Measurements from ENCODE around the gene C6orf89. TPM values are rescaled to one million over a fixed set of nuclear protein-coding genes. Genes with fewer than 3 reads are reported as not detected.
A peak's percentile ranks its signal among the peaks of the same experiment; 100 is the strongest.

Gene C6orf89
- 9.6 TPM for polyA plus RNA-seq (2013, experiment 1 of 2)
- 11.0 TPM for polyA plus RNA-seq (2013, experiment 2 of 2)

- no peaks in the 10 kb centered on the region for H3K27me3 ChIP-seq (ENCODE audit: insufficient read depth, low read length)
- H3K4me1 ChIP-seq (ENCODE audit: insufficient read depth, low read length), result peaks cover 10% of the 10 kb centered on the region
- 1% methylated on average over 46 of the region's 48 CpGs for WGBS
- H3K36me3 ChIP-seq (ENCODE audit: insufficient read depth, low read length), result no peaks in the 10 kb centered on the region
- peak within 1 kb of the TSS; percentile 76 for H3K4me3 ChIP-seq (ENCODE audit: low read length)
- H3K9me3 ChIP-seq (ENCODE audit: insufficient read depth, low read depth, low read length), result peaks cover 5% of the 10 kb centered on the region; the same call in 1 of the 2 replicates
- peak within 1 kb of the TSS; percentile 69 for H3K9ac ChIP-seq (ENCODE audit: low read depth, low read length)
- H3K27ac ChIP-seq (ENCODE audit: low read depth, low read length), result peak within 1 kb of the TSS; percentile 27; the same call in 1 of the 2 replicates
These were observed at the start of gene C6orf89 for GRCh38 chr6:36885461-36886401. Gene C6orf89 (plus strand): TSS chr6:36885952. CDS start chr6:36899445, 13,493 bp downstream.

GRCh38 chr6:36836111-36837021 is 49.4 kb upstream of the C6orf89 start:
- WGBS, result 72% methylated on average over 3 of the region's 3 CpGs
- Histone ChIP-seq H3K9me3 (ENCODE audit: insufficient read depth, low read depth, low read length) (peaks cover 4% of the 10 kb centered on the region; the same call in 1 of the 2 replicates), H3K27ac (ENCODE audit: low read depth, low read length) (no peak overlapping the region), H3K27me3 (ENCODE audit: insufficient read depth, low read length) (peaks cover 66% of the 10 kb centered on the region), H3K4me1 (ENCODE audit: insufficient read depth, low read length) (peaks cover 10% of the 10 kb centered on the region; the same call in 1 of the 2 replicates), H3K9ac (ENCODE audit: low read depth, low read length) (no peak overlapping the region), H3K36me3 (ENCODE audit: insufficient read depth, low read length) (no peaks in the 10 kb centered on the region), H3K4me3 (ENCODE audit: low read length) (no peak overlapping the region)

GRCh38 chr6:36837022-36837339 is 48.8 kb upstream of the C6orf89 start:
- no peak overlapping the region for H3K4me3 ChIP-seq (ENCODE audit: low read length)
- 88% methylated on average over 2 of the region's 2 CpGs for WGBS

GRCh38 chr6:36837686-36838085 is 48.1 kb upstream of the C6orf89 start:
- H3K27ac ChIP-seq (ENCODE audit: low read depth, low read length), result no peak overlapping the region
- H3K4me1 ChIP-seq (ENCODE audit: insufficient read depth, low read length), result peaks cover 10% of the 10 kb centered on the region; the same call in 1 of the 2 replicates
- H3K36me3 ChIP-seq (ENCODE audit: insufficient read depth, low read length), result no peaks in the 10 kb centered on the region
- H3K9me3 ChIP-seq (ENCODE audit: insufficient read depth, low read depth, low read length), result peaks cover 4% of the 10 kb centered on the region; the same call in 1 of the 2 replicates
- H3K27me3 ChIP-seq (ENCODE audit: insufficient read depth, low read length), result peaks cover 73% of the 10 kb centered on the region
- no peak overlapping the region for H3K9ac ChIP-seq (ENCODE audit: low read depth, low read length)
- WGBS, result 79% methylated on average over 6 of the region's 6 CpGs
- H3K4me3 ChIP-seq (ENCODE audit: low read length), result no peak overlapping the region

More at GRCh38 chr6:36837022-36837339, 48.8 kb upstream of the C6orf89 start:
- peaks cover 10% of the 10 kb centered on the region; the same call in 1 of the 2 replicates for H3K4me1 ChIP-seq (ENCODE audit: insufficient read depth, low read length)
- H3K27me3 ChIP-seq (ENCODE audit: insufficient read depth, low read length), result peaks cover 73% of the 10 kb centered on the region
- no peak overlapping the region for H3K9ac ChIP-seq (ENCODE audit: low read depth, low read length)
- H3K36me3 ChIP-seq (ENCODE audit: insufficient read depth, low read length), result no peaks in the 10 kb centered on the region
- H3K9me3 ChIP-seq (ENCODE audit: insufficient read depth, low read depth, low read length), result peaks cover 4% of the 10 kb centered on the region; the same call in 1 of the 2 replicates
- no peak overlapping the region for H3K27ac ChIP-seq (ENCODE audit: low read depth, low read length)

GRCh38 chr6:36838896-36839748 is 46.6 kb upstream of the C6orf89 start, which contains the start of gene CPNE5:
Gene CPNE5 (minus strand): TSS chr6:36839444. CDS start chr6:36839377, 67 bp downstream.
- no peaks in the 10 kb centered on the region for H3K36me3 ChIP-seq (ENCODE audit: insufficient read depth, low read length)
- peaks cover 73% of the 10 kb centered on the region for H3K27me3 ChIP-seq (ENCODE audit: insufficient read depth, low read length)
- H3K9me3 ChIP-seq (ENCODE audit: insufficient read depth, low read depth, low read length), result no peaks in the 10 kb centered on the region
- H3K4me1 ChIP-seq (ENCODE audit: insufficient read depth, low read length), result peaks cover 10% of the 10 kb centered on the region; the same call in 1 of the 2 replicates
- no peak within 1 kb of the TSS for H3K27ac ChIP-seq (ENCODE audit: low read depth, low read length)
- H3K9ac ChIP-seq (ENCODE audit: low read depth, low read length), result no peak within 1 kb of the TSS; the same call in 1 of the 2 replicates
- peak within 1 kb of the TSS; percentile 52 for H3K4me3 ChIP-seq (ENCODE audit: low read length)
- 5% methylated on average over 57 of the region's 57 CpGs for WGBS

GRCh38 chr6:36839749-36840431 is 45.9 kb upstream of the C6orf89 start:
- WGBS, result 1% methylated on average over 57 of the region's 70 CpGs
- Histone ChIP-seq H3K27me3 (ENCODE audit: insufficient read depth, low read length) (peaks cover 72% of the 10 kb centered on the region), H3K9ac (ENCODE audit: low read depth, low read length) (no peak overlapping the region), H3K4me1 (ENCODE audit: insufficient read depth, low read length) (peaks cover 9% of the 10 kb centered on the region; the same call in 1 of the 2 replicates), H3K9me3 (ENCODE audit: insufficient read depth, low read depth, low read length) (no peaks in the 10 kb centered on the region), H3K27ac (ENCODE audit: low read depth, low read length) (no peak overlapping the region), H3K36me3 (ENCODE audit: insufficient read depth, low read length) (no peaks in the 10 kb centered on the region), H3K4me3 (ENCODE audit: low read length) (peak overlapping the region; percentile 52)

- Histone ChIP-seq H3K9me3 (ENCODE audit: insufficient read depth, low read depth, low read length) (no peaks in the 10 kb centered on the region), H3K27me3 (ENCODE audit: insufficient read depth, low read length) (peaks cover 63% of the 10 kb centered on the region), H3K27ac (ENCODE audit: low read depth, low read length) (no peak overlapping the region), H3K4me3 (ENCODE audit: low read length) (peak overlapping the region; percentile 52), H3K36me3 (ENCODE audit: insufficient read depth, low read length) (no peaks in the 10 kb centered on the region), H3K9ac (ENCODE audit: low read depth, low read length) (no peak overlapping the region), H3K4me1 (ENCODE audit: insufficient read depth, low read length) (peaks cover 6% of the 10 kb centered on the region; the same call in 1 of the 2 replicates)
- WGBS, result 7% methylated on average over 44 of the region's 44 CpGs
These were observed 45.0 kb upstream of the C6orf89 start for GRCh38 chr6:36840432-36841403.

GRCh38 chr6:36841756-36842155 is 44.0 kb upstream of the C6orf89 start:
- H3K9me3 ChIP-seq (ENCODE audit: insufficient read depth, low read depth, low read length), result no peaks in the 10 kb centered on the region
- 91% methylated on average over 2 of the region's 2 CpGs for WGBS
- H3K4me3 ChIP-seq (ENCODE audit: low read length), result no peak overlapping the region
- H3K27me3 ChIP-seq (ENCODE audit: insufficient read depth, low read length), result peaks cover 53% of the 10 kb centered on the region
- H3K36me3 ChIP-seq (ENCODE audit: insufficient read depth, low read length), result no peaks in the 10 kb centered on the region
- H3K9ac ChIP-seq (ENCODE audit: low read depth, low read length), result no peak overlapping the region
- no peak overlapping the region for H3K27ac ChIP-seq (ENCODE audit: low read depth, low read length)
- peaks cover 6% of the 10 kb centered on the region; the same call in 1 of the 2 replicates for H3K4me1 ChIP-seq (ENCODE audit: insufficient read depth, low read length)

- 91% methylated on average over 4 of the region's 4 CpGs for WGBS
- no peaks in the 10 kb centered on the region for H3K36me3 ChIP-seq (ENCODE audit: insufficient read depth, low read length)
- H3K4me3 ChIP-seq (ENCODE audit: low read length), result no peak overlapping the region
- no peaks in the 10 kb centered on the region for H3K9me3 ChIP-seq (ENCODE audit: insufficient read depth, low read depth, low read length)
- peaks cover 39% of the 10 kb centered on the region for H3K27me3 ChIP-seq (ENCODE audit: insufficient read depth, low read length)
- peaks cover 6% of the 10 kb centered on the region; the same call in 1 of the 2 replicates for H3K4me1 ChIP-seq (ENCODE audit: insufficient read depth, low read length)
- no peak overlapping the region for H3K27ac ChIP-seq (ENCODE audit: low read depth, low read length)
- H3K9ac ChIP-seq (ENCODE audit: low read depth, low read length), result no peak overlapping the region
These were observed 42.6 kb upstream of the C6orf89 start for GRCh38 chr6:36843170-36843569.

Measured in HUES64 (cell line).